Liver (tissue), 9 donors: ENCODE measurements around the gene EEA1. TPM values are rescaled to one million over a fixed set of nuclear protein-coding genes. Genes with fewer than 3 reads are reported as not detected.

Source experiments
- DNase-seq: peaks from one replicate; pipeline ENCODE4 v3.0.0-alpha.2; 2017; ENCODE audit warnings: low spot score
- H3K27ac ChIP-seq, 2 donors: one replicate each; pipeline ENCODE4 v1.7.0; 2013; ENCODE audit warnings: inconsistent platforms in 2 of 2, low read length in 2 of 2, control low read depth in 1 of 2, low read depth in 1 of 2, mild to moderate bottlenecking in 1 of 2
- H3K27me3 ChIP-seq, 4 donors: one replicate each; pipeline versions ENCODE4 v1.6.1 to v1.7.0; 2013; ENCODE audit warnings: low read length in 3 of 4, inconsistent platforms in 1 of 4, mild to moderate bottlenecking in 1 of 4, moderate library complexity in 1 of 4; ENCODE audit not compliant: control insufficient read depth in 4 of 4, insufficient read depth in 4 of 4
- H3K36me3 ChIP-seq, 4 donors: one replicate each; pipeline versions ENCODE4 v1.6.1 to v1.7.0; 2013; ENCODE audit warnings: low read length in 3 of 4, mild to moderate bottlenecking in 3 of 4, low read depth in 1 of 4, moderate library complexity in 1 of 4; ENCODE audit not compliant: control insufficient read depth in 4 of 4, insufficient read depth in 3 of 4
- H3K4me1 ChIP-seq, 4 donors: one replicate each; pipeline versions ENCODE4 v1.6.1 to v1.7.0; 2013; ENCODE audit warnings: low read length in 3 of 4, mild to moderate bottlenecking in 3 of 4, moderate library complexity in 1 of 4; ENCODE audit not compliant: control insufficient read depth in 4 of 4, insufficient read depth in 4 of 4
- H3K4me3 ChIP-seq, 3 donors: one replicate each; pipeline versions ENCODE4 v1.6.1 to v1.7.0; 2013; ENCODE audit warnings: low read length in 3 of 3, control low read depth in 1 of 3, low read depth in 1 of 3, mild to moderate bottlenecking in 1 of 3
- H3K9ac ChIP-seq, 2 donors: one replicate each; pipeline ENCODE4 v1.7.0; 2013; ENCODE audit warnings: low read length in 2 of 2, mild to moderate bottlenecking in 2 of 2, moderate library complexity in 2 of 2, control low read depth in 1 of 2, low read depth in 1 of 2
- H3K9me3 ChIP-seq, 4 donors: one replicate each; pipeline versions ENCODE4 v1.6.1 to v1.7.0; 2013; ENCODE audit warnings: low read length in 3 of 4; ENCODE audit not compliant: control insufficient read depth in 4 of 4
- ATF3 ChIP-seq: IDR thresholded peaks from 2 replicates; pipeline ENCODE4 v1.6.1; 2016; ENCODE audit warnings: antibody characterized with exemption
- CTCF ChIP-seq: fragments of 150-350 bp; IDR thresholded peaks from 2 replicates; pipeline ENCODE4 v1.5.1; 2017; ENCODE audit warnings: improper control_type of control experiment, low read depth, low read length; ENCODE audit not compliant: missing input control
- EGR1 ChIP-seq, 2 donors: IDR thresholded peaks; 2 replicates each; pipeline ENCODE4 v1.6.1; 2016 to 2018; ENCODE audit warnings: antibody characterized with exemption in 2 of 2, low read depth in 2 of 2
- FOXA1 ChIP-seq: IDR thresholded peaks from 2 replicates; pipeline ENCODE4 v1.6.1; 2016; ENCODE audit warnings: antibody characterized with exemption
- FOXA2 ChIP-seq: IDR thresholded peaks from 2 replicates; pipeline ENCODE4 v1.6.1; 2016; ENCODE audit warnings: antibody characterized with exemption
- GABPA ChIP-seq, 2 donors: IDR thresholded peaks in 1 of 2; conservative IDR thresholded peaks in 1 of 2; 2 replicates each; pipeline ENCODE4 v1.6.1; 2016; ENCODE audit warnings: antibody characterized with exemption in 2 of 2, mild to moderate bottlenecking in 1 of 2, moderate library complexity in 1 of 2
- HNF4A ChIP-seq, 2 donors: conservative IDR thresholded peaks; 2 replicates each; pipeline ENCODE4 v1.6.1; 2016; ENCODE audit warnings: antibody characterized with exemption in 2 of 2, mild to moderate bottlenecking in 2 of 2
- JUND ChIP-seq, 2 donors: IDR thresholded peaks; 2 replicates each; pipeline ENCODE4 v1.6.1; 2016; ENCODE audit warnings: antibody characterized with exemption in 2 of 2
- NR2F2 ChIP-seq: IDR thresholded peaks from 2 replicates; pipeline ENCODE4 v1.6.1; 2016; ENCODE audit warnings: antibody characterized with exemption
- RAD21 ChIP-seq, 2 donors: IDR thresholded peaks; 2 replicates each; pipeline ENCODE4 v1.6.1; 2016; ENCODE audit warnings: antibody characterized with exemption in 2 of 2, mild to moderate bottlenecking in 2 of 2
- REST ChIP-seq: IDR thresholded peaks from 2 replicates; pipeline ENCODE4 v1.6.1; 2016; ENCODE audit warnings: antibody characterized with exemption, mild to moderate bottlenecking
- RXRA ChIP-seq, 2 donors: IDR thresholded peaks; 2 replicates each; pipeline ENCODE4 v1.6.1; 2017 to 2018; ENCODE audit warnings: antibody characterized with exemption in 2 of 2, mild to moderate bottlenecking in 1 of 2
- SP1 ChIP-seq: IDR thresholded peaks from 2 replicates; pipeline ENCODE4 v1.6.1; 2018; ENCODE audit warnings: antibody characterized with exemption, mild to moderate bottlenecking
- ZBTB33 ChIP-seq: IDR thresholded peaks from 2 replicates; pipeline ENCODE4 v1.6.1; 2016; ENCODE audit warnings: antibody characterized with exemption
- WGBS: extraction: QIAGEN DNeasy Blood & Tissue Kit; methylation state at CpG from one replicate; pipeline ENCODE4 v1.1.7; 2013; 5-methylcytosine and 5-hydroxymethylcytosine counted together
- polyA plus RNA-seq, 2 donors: library from polyadenylated mRNA; stranded (reverse) in 1 of 2; unstranded in 1 of 2; fragments of 200-250 nt in 1 of 2; fragments of >200 nt in 1 of 2; fragmentation: Nextera tagmentation in 1 of 2; extraction: Ambion mirVana in 1 of 2; gene quantifications; one replicate each; pipeline versions ENCODE4 v1.2.1 to v1.2.3, GENCODE V29; 2013 to 2015
- total RNA-seq, 2 donors: library from RNA; depleted of rRNA; stranded (reverse); fragments of >200 nt; gene quantifications; one replicate each; pipeline ENCODE4 v1.2.3, GENCODE V29; 2014
- donor health status: healthy.
- donor health status: healthy.
- donor health status: healthy.
- donor health status: healthy.
- donor health status: healthy.

The EEA1 gene
- total and polyA plus RNA-seq, 4 donors = 2.5 to 15.8 (median 9.1) TPM

GRCh38 chr12:92928421-92928961 lies 604 bp downstream of the EEA1 start:
- Histone ChIP-seq H3K27ac (peak overlapping the region; percentile 97 to 99), H3K9ac (peak overlapping the region; percentile 66 to 75), H3K9me3 (no peaks in the 10 kb centered on the region), H3K4me3 (peak overlapping the region; percentile 77 to 94 (median 80)), H3K27me3 (no peaks in the 10 kb centered on the region), H3K36me3 (no peaks in the 10 kb centered on the region), H3K4me1 (peaks cover 2 to 29% (median 12%) of the 10 kb centered on the region in 4 donors)
- WGBS = under 1% methylated on average over 49 of the region's 49 CpGs
- DNase-seq = no peak
- TF ChIP-seq ZBTB33 (no peak), SP1 (no peak), NR2F2 (no peak), EGR1 (IDR thresholded peaks at IDR 0.05; ENCODE audit: low read depth in 2 of 2) (no peak), RAD21 (IDR thresholded peaks at IDR 0.05) (no peak), FOXA1 (no peak), REST (no peak), RXRA (IDR thresholded peaks at IDR 0.05) (no peak), FOXA2 (no peak), HNF4A (conservative IDR thresholded peaks at IDR 0.05) (no peak), GABPA (IDR thresholded peaks at IDR 0.05 in 1 of 2, conservative IDR thresholded peaks at IDR 0.05 in 1 of 2) (no peak), ATF3 (no peak), CTCF (no peak), JUND (IDR thresholded peaks at IDR 0.05) (no peak)
